Activated CD4-positive, alpha-beta T cell treated with anti-CD3 and anti-CD28 coated beads, Interleukin-2, amount 50 U/mL, for 4 hours (primary cell): ENCODE measurements around the gene ARMC2.

ENCODE experiments used
- DNase-seq, 2 experiments: peaks; one replicate each; pipeline ENCODE4 v3.0.0-alpha.2; 2020

Gene ARMC2

GRCh38 chr6:108998485-108998884 lies 150.3 kb downstream of the ARMC2 start:
- DNase-seq = no peak

- DNase-seq = no peak
Observed at GRCh38 chr6:108999428-108999827, 151.2 kb downstream of the ARMC2 start.

- DNase-seq = no peak
Observed at GRCh38 chr6:109000289-109000688, 152.1 kb downstream of the ARMC2 start.

GRCh38 chr6:109001291-109001894 lies 153.2 kb downstream of the ARMC2 start:
- no peak for DNase-seq

GRCh38 chr6:109002051-109002697 lies 154.0 kb downstream of the ARMC2 start:
- DNase-seq = no peak

GRCh38 chr6:109002882-109003281 lies 154.7 kb downstream of the ARMC2 start:
- DNase-seq = no peak

- DNase-seq = no peak
Observed at GRCh38 chr6:109006818-109007217, 158.6 kb downstream of the ARMC2 start.

GRCh38 chr6:109007521-109007920 lies 159.3 kb downstream of the ARMC2 start:
- DNase-seq = no peak

GRCh38 chr6:109008054-109008453 lies 159.8 kb downstream of the ARMC2 start:
- DNase-seq = no peak

- DNase-seq = no peak
Observed at GRCh38 chr6:109008537-109009235, 160.5 kb downstream of the ARMC2 start.

- peak; percentile 85 to 87 for DNase-seq
Observed at GRCh38 chr6:109009236-109009961, 161.2 kb downstream of the ARMC2 start.

GRCh38 chr6:109009962-109010704 lies 161.9 kb downstream of the ARMC2 start:
- DNase-seq = no peak

GRCh38 chr6:109010705-109011102 lies 162.5 kb downstream of the ARMC2 start:
- no peak for DNase-seq

GRCh38 chr6:109013656-109014305 lies 165.6 kb downstream of the ARMC2 start:
- no peak for DNase-seq

- DNase-seq = no peak
Observed at GRCh38 chr6:109014606-109015005, 166.4 kb downstream of the ARMC2 start.

- no peak for DNase-seq
Observed at GRCh38 chr6:109015176-109015575, 167.0 kb downstream of the ARMC2 start.

GRCh38 chr6:109019911-109020310 lies 171.7 kb downstream of the ARMC2 start:
- DNase-seq = no peak

GRCh38 chr6:109021870-109022269 lies 173.6 kb downstream of the ARMC2 start:
- no peak for DNase-seq

- DNase-seq = no peak
Observed at GRCh38 chr6:109023356-109023925, 175.2 kb downstream of the ARMC2 start.
